HG03521 (cell line): ENCODE results near the gene TAX1BP3.

ENCODE experiments used
- ATAC-seq: cut with Tn5 transposase; IDR thresholded peaks from one replicate; pipeline ENCODE4 v1.9.1; 2021; ENCODE audit warnings: mild to moderate bottlenecking, moderate library complexity; ENCODE audit not compliant: unreplicated experiment

TAX1BP3 gene

GRCh38 chr17:3632287-3632686, 36.1 kb downstream of the TAX1BP3 start:
- ATAC-seq, result no peak

- no peak for ATAC-seq
Measured at GRCh38 chr17:3630781-3631180, 37.6 kb downstream of the TAX1BP3 start.

- ATAC-seq, result no peak
Measured at GRCh38 chr17:3627769-3628167, 40.6 kb downstream of the TAX1BP3 start.

- ATAC-seq, result no peak
Measured at GRCh38 chr17:3626831-3627768, 41.3 kb downstream of the TAX1BP3 start.

- no peak for ATAC-seq
Measured at GRCh38 chr17:3622977-3623594, 45.3 kb downstream of the TAX1BP3 start.

GRCh38 chr17:3621146-3621720, 47.1 kb downstream of the TAX1BP3 start:
- no peak for ATAC-seq

- no peak for ATAC-seq
Measured at GRCh38 chr17:3615160-3615870, 53.1 kb downstream of the TAX1BP3 start.

GRCh38 chr17:3613124-3613523, 55.3 kb downstream of the TAX1BP3 start:
- ATAC-seq, result no peak
